Measurements from ENCODE around the gene CLSTN1. TPM values are rescaled to one million over a fixed set of nuclear protein-coding genes. Genes with fewer than 3 reads are reported as not detected.

CLSTN1 gene
- total and polyA plus RNA-seq, 10 donors: 28.8 to 70.7 (median 60.5) TPM

- H3K27me3 ChIP-seq (replicated peaks in 1 of 7): no peaks in the 10 kb centered on the region
- H3K4me3 ChIP-seq: no peak overlapping the region
- H3K36me3 ChIP-seq: peaks cover 0 to 33% (median 12%) of the 10 kb centered on the region in 6 donors
- no peak for DNase-seq
- 89 to 92% (median 90%) methylated on average over 20 of the region's 20 CpGs for WGBS, 5 donors
- TF ChIP-seq POLR2A (IDR thresholded peaks at IDR 0.05): no peak
- TF ChIP-seq POLR2AphosphoS5 (IDR thresholded peaks at IDR 0.05): no peak
- TF ChIP-seq, protein P1, sequence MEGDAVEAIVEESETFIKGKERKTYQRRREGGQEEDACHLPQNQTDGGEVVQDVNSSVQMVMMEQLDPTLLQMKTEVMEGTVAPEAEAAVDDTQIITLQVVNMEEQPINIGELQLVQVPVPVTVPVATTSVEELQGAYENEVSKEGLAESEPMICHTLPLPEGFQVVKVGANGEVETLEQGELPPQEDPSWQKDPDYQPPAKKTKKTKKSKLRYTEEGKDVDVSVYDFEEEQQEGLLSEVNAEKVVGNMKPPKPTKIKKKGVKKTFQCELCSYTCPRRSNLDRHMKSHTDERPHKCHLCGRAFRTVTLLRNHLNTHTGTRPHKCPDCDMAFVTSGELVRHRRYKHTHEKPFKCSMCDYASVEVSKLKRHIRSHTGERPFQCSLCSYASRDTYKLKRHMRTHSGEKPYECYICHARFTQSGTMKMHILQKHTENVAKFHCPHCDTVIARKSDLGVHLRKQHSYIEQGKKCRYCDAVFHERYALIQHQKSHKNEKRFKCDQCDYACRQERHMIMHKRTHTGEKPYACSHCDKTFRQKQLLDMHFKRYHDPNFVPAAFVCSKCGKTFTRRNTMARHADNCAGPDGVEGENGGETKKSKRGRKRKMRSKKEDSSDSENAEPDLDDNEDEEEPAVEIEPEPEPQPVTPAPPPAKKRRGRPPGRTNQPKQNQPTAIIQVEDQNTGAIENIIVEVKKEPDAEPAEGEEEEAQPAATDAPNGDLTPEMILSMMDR (IDR thresholded peaks at IDR 0.05 in 8 of 11, conservative IDR thresholded peaks at IDR 0.05 in 3 of 11): no peak
- peaks cover 0 to 3% (median 0%) of the 10 kb centered on the region in 6 donors for H3K4me1 ChIP-seq
- no peak overlapping the region for H3K27ac ChIP-seq
- no peaks in the 10 kb centered on the region for H3K9me3 ChIP-seq
- intact Hi-C loops (cut with DNase I; ENCODE audit: low total_unique reads): no loop called here
These were observed 48.8 kb downstream of the CLSTN1 start for GRCh38 chr1:9774712-9775679.

- DNase-seq: peak; percentile 11
- WGBS, 5 donors: 77 to 83% (median 80%) methylated on average over 10 of the region's 10 CpGs
- peaks cover 0 to 17% (median 0%) of the 10 kb centered on the region in 6 donors for H3K4me1 ChIP-seq
These were observed 53.5 kb downstream of the CLSTN1 start for GRCh38 chr1:9770298-9770697.

GRCh38 chr1:9768983-9769382 is 54.8 kb downstream of the CLSTN1 start:
- TF ChIP-seq POLR2AphosphoS5 (IDR thresholded peaks at IDR 0.05) (no peak), POLR2A (IDR thresholded peaks at IDR 0.05) (no peak)
- TF ChIP-seq, protein P1 (IDR thresholded peaks at IDR 0.05 in 8 of 11, conservative IDR thresholded peaks at IDR 0.05 in 3 of 11): no peak
- Histone ChIP-seq H3K27ac (no peak overlapping the region), H3K4me3 (no peak overlapping the region), H3K36me3 (peaks cover 0 to 37% (median 12%) of the 10 kb centered on the region in 6 donors), H3K27me3 (replicated peaks in 1 of 7) (no peaks in the 10 kb centered on the region), H3K9me3 (no peaks in the 10 kb centered on the region), H3K4me1 (peaks cover 0 to 16% (median 0%) of the 10 kb centered on the region in 6 donors)
- WGBS, 5 donors: 39 to 80% (median 66%) methylated on average over 3 of the region's 3 CpGs
- intact Hi-C loops (cut with DNase I; ENCODE audit: low total_unique reads): no loop called here
- peak; percentile 21 for DNase-seq

More at GRCh38 chr1:9770298-9770697, 53.5 kb downstream of the CLSTN1 start:
- peaks cover 0 to 37% (median 12%) of the 10 kb centered on the region in 6 donors for H3K36me3 ChIP-seq
- TF ChIP-seq POLR2A (IDR thresholded peaks at IDR 0.05) (no peak), POLR2AphosphoS5 (IDR thresholded peaks at IDR 0.05) (no peak)
- TF ChIP-seq, protein P1 (IDR thresholded peaks at IDR 0.05 in 8 of 11, conservative IDR thresholded peaks at IDR 0.05 in 3 of 11): no peak
- intact Hi-C loops (cut with DNase I; ENCODE audit: low total_unique reads): no loop called here
- no peaks in the 10 kb centered on the region for H3K27me3 ChIP-seq (replicated peaks in 1 of 7)
- no peaks in the 10 kb centered on the region for H3K9me3 ChIP-seq
- H3K4me3 ChIP-seq: no peak overlapping the region
- no peak overlapping the region for H3K27ac ChIP-seq

All from spleen (tissue), 11 donors.